BJ (cell line): ENCODE data around the gene GYG1. TPM values are rescaled to one million over a fixed set of nuclear protein-coding genes. Genes with fewer than 3 reads are reported as not detected.
"Not testable (repeated sequence)": the region's sequence is repeated elsewhere in the genome, so short reads cannot be mapped to it uniquely, and the experiment has no call there.

Source experiments
- CTCF ChIA-PET: fragments of 350-600 bp; formaldehyde crosslinking; extraction: SDS; loops from one replicate; lab custom pipeline; 2021; ENCODE audit warnings: antibody characterized with exemption, inconsistent platforms; lab: Yijun Ruan, JAX
- POLR2A ChIA-PET: fragments of 300-600 bp; sonication (Branson Sonifier 250); formaldehyde crosslinking; extraction: SDS; loops from one replicate; lab custom pipeline; 2021; ENCODE audit warnings: antibody characterized with exemption; lab: Charles Lee
- DNase-seq: peaks from one replicate; pipeline ENCODE4 v3.0.0-alpha.2; 2011; ENCODE audit warnings: low read depth
- H3K27me3 ChIP-seq: 2 replicates; pipeline ENCODE4 v1.6.0; 2011; ENCODE audit warnings: low read length; ENCODE audit not compliant: control insufficient read depth, insufficient read depth
- H3K36me3 ChIP-seq: 2 replicates; pipeline ENCODE4 v1.5.1; 2011; ENCODE audit warnings: low read length; ENCODE audit not compliant: control insufficient read depth, insufficient read depth
- H3K4me3 ChIP-seq: 2 replicates; pipeline ENCODE4 v1.5.1; 2011; ENCODE audit warnings: low read depth, mild to moderate bottlenecking, control low read depth, low read length
- polyA plus RNA-seq: library from polyadenylated mRNA; depleted of rRNA; stranded (reverse); fragments of >200 nt; gene quantifications from 2 replicates; pipeline ENCODE4 v1.2.3, GENCODE V29; 2011
- TF ChIP-seq, protein P1 (sequence below): IDR thresholded peaks from 2 replicates; pipeline ENCODE4 v1.5.1; 2011; ENCODE audit warnings: low read depth, mild to moderate bottlenecking, control low read depth, inconsistent platforms, low read length, moderate library complexity; ENCODE audit not compliant: insufficient read depth

GYG1 gene
- polyA plus RNA-seq, 1 experiment = 50.4 TPM

DNA sequence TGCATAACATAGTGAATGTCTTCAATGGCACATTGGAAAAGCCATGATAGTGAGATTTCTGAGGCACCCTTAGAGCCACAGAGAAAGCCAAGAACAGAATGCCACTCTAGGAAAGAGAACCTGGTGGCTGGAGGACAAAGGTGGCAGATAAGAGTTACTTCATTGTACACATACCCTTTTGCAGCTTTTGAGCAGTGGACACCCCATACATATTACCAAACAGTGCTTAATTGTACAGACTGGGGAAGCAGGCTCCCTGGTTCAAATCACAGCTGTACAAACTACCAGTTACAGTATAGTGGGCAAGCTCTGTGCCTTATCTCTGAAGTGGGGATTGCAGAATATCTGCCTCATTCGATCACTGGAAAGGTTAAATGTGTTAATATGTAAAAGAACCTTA lies 10.1 kb upstream of the GYG1 start:
- TF ChIP-seq, protein P1, sequence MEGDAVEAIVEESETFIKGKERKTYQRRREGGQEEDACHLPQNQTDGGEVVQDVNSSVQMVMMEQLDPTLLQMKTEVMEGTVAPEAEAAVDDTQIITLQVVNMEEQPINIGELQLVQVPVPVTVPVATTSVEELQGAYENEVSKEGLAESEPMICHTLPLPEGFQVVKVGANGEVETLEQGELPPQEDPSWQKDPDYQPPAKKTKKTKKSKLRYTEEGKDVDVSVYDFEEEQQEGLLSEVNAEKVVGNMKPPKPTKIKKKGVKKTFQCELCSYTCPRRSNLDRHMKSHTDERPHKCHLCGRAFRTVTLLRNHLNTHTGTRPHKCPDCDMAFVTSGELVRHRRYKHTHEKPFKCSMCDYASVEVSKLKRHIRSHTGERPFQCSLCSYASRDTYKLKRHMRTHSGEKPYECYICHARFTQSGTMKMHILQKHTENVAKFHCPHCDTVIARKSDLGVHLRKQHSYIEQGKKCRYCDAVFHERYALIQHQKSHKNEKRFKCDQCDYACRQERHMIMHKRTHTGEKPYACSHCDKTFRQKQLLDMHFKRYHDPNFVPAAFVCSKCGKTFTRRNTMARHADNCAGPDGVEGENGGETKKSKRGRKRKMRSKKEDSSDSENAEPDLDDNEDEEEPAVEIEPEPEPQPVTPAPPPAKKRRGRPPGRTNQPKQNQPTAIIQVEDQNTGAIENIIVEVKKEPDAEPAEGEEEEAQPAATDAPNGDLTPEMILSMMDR = no peak
- Histone ChIP-seq H3K36me3 (no peaks in the 10 kb centered on the region), H3K27me3 (no peaks in the 10 kb centered on the region), H3K4me3 (no peak overlapping the region)
- POLR2A ChIA-PET = no interaction called here
- no peak for DNase-seq
- CTCF ChIA-PET = interaction anchor here (1.3 kb wide), 1 partner anchor 10 kb away, joined by 3 read pairs; the partner anchor contains the start of gene GYG1

GRCh38 chr3:148987551-148987950 lies 3.8 kb upstream of the GYG1 start:
- H3K27me3 ChIP-seq, DNase-seq, CTCF ChIA-PET, POLR2A ChIA-PET, H3K36me3 ChIP-seq, H3K4me3 ChIP-seq: not testable (repeated sequence)

GRCh38 chr3:148990236-148990635 lies 1.1 kb upstream of the GYG1 start:
- no peaks in the 10 kb centered on the region for H3K27me3 ChIP-seq
- no peak for DNase-seq
- ChIA-PET POLR2A (no interaction called here), CTCF (interaction anchor here (0.7 to 1.7 kb wide), 2 partner anchors 24 to 26 kb away, joined by 3 to 4 read pairs; no protein-coding TSS in a partner anchor)
- no peaks in the 10 kb centered on the region for H3K36me3 ChIP-seq
- TF ChIP-seq, protein P1 = no peak
- no peak overlapping the region for H3K4me3 ChIP-seq

DNA sequence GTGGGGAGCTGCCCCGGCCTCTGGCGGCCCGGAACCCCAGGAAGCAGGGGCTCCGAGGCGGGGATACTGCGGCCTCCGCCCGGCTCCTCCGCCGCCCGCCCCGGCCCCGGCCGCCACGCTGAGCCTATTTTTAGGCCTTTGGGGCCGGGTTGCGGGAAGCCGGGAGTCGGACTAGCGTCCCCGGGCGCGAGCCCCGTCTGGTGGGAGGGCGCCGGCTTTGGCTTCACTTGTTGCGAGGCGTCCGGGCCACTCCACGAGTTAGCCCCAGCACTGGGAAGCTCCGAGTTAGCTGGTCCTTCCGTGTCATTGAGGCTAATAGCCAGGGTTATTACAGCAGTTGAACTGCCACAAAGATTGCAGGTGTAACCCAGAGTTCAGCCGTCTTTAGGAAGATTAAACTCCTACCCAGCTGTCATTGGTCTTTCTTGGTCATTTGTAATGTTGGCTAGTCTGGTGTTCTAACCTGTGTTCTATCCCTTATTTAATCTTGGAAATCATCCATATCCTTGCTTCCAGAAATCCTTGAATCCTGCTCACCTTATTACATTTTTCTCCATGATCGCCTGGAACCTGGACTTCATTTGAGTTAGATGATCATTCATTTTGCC lies 791 bp downstream of the GYG1 start:
- ChIA-PET POLR2A (no interaction called here), CTCF (interaction anchor here (0.7 to 1.2 kb wide), 4 partner anchors 10 to 17 kb away, joined by 3 to 4 read pairs (median 3); no protein-coding TSS in a partner anchor)
- H3K27me3 ChIP-seq = no peaks in the 10 kb centered on the region
- H3K36me3 ChIP-seq = no peaks in the 10 kb centered on the region
- TF ChIP-seq, protein P1 = no peak
- no peak for DNase-seq
- H3K4me3 ChIP-seq = peak overlapping the region; percentile 81

GRCh38 chr3:148992635-148993255 lies 1.4 kb downstream of the GYG1 start:
- DNase-seq = no peak
- Histone ChIP-seq H3K27me3 (no peaks in the 10 kb centered on the region), H3K4me3 (peak overlapping the region; percentile 81), H3K36me3 (peaks cover 1% of the 10 kb centered on the region; the same call in 1 of the 2 replicates)
- ChIA-PET CTCF (no interaction called here), POLR2A (no interaction called here)
- TF ChIP-seq, protein P1 = no peak
